Memory B cell (primary cell): ENCODE results near the gene TEX26.

Experiments used
- ATAC-seq: fragments of 150-1000 bp; cut with Tn5 transposase; 2 replicates; pipeline ENCODE4 v1.10.0; 2021; ENCODE audit warnings: low read depth, mild to moderate bottlenecking, moderate library complexity
- DNase-seq, 2 donors: peaks; one replicate each; pipeline ENCODE4 v3.0.0; 2022; ENCODE audit warnings: low spot score in 2 of 2
- H3K27ac Mint-ChIP-seq: one replicate; pipeline ENCODE4 v1.8.0; 2022; ENCODE audit warnings: mild to moderate bottlenecking, moderate library complexity, mixed read lengths
- H3K27me3 Mint-ChIP-seq: one replicate; pipeline ENCODE4 v1.8.0; 2022; ENCODE audit warnings: mixed read lengths
- H3K36me3 Mint-ChIP-seq: one replicate; pipeline ENCODE4 v1.8.0; 2022; ENCODE audit warnings: mild to moderate bottlenecking, mixed read lengths
- H3K4me1 Mint-ChIP-seq: one replicate; pipeline ENCODE4 v1.8.0; 2022; ENCODE audit warnings: mixed read lengths
- H3K4me3 Mint-ChIP-seq: one replicate; pipeline ENCODE4 v1.8.0; 2022; ENCODE audit warnings: mild to moderate bottlenecking, moderate library complexity, mixed read lengths
- H3K9me3 Mint-ChIP-seq: one replicate; pipeline ENCODE4 v1.8.0; 2022; ENCODE audit warnings: mixed read lengths

Gene TEX26

DNA sequence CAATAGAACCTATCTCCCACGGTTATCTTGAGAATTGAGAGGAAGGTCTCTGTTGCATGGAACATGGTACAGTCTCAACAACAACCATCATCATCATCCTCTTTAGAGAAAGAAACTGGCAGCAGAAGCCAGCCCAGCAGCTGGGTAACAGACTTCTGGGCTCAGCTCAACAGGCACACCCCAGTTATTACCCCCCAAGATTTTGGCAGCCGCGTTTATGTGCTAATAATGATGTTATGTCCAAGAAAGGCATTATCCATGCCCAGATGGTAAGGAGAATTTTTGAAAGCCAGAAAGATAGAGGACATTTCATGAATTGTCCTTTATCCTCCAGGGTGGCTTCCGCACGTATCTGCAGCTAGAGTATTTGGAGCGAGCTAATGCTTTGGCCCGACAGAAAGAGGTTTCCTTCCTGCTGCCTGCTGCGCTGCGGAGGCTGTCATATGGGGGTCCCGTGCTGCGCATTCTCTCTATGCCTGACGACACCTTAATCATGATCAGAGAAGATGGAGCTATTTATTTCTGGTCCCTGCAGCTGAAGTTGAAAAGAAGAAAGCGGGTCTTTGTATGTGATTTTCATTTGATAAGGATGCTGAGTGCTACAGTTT is 89.9 kb downstream of the TEX26 start:
- Mint-ChIP-seq H3K9me3 (no peaks in the 10 kb centered on the region), H3K27me3 (peaks cover 17% of the 10 kb centered on the region), H3K27ac (no peak overlapping the region), H3K36me3 (no peaks in the 10 kb centered on the region), H3K4me3 (no peak overlapping the region), H3K4me1 (no peaks in the 10 kb centered on the region)
- ATAC-seq (no peak), DNase-seq (no peak)

DNA sequence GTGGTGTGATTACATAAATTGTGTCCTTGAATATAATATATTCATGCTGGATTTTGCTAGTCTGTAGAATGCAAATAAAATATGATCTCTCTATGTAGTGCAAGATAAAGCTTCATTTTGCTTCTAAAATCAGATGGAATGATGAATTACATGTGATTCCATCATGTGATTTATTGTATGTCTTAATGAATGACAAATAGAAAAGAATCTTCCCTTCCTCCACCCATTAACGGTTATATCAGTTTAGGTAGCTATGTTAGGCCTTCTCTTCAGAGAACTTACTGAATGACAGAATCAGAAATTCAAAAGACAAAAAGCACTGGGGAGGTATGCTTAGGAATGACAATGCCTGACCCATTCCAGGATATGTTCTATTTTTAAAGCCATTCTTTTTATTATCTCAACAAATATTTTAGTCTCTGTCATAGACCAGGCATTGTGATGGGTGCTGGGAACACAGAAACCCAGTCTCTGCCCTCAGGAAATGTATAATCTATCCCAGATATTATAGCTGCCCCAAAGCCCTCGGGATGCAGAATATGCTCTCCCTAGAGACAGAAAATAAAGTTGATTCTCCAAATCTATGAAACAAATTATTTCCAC is 90.6 kb downstream of the TEX26 start:
- no peaks in the 10 kb centered on the region for H3K4me1 Mint-ChIP-seq
- H3K27me3 Mint-ChIP-seq, result peaks cover 16% of the 10 kb centered on the region
- no peaks in the 10 kb centered on the region for H3K9me3 Mint-ChIP-seq
- H3K4me3 Mint-ChIP-seq, result no peak overlapping the region
- no peak overlapping the region for H3K27ac Mint-ChIP-seq
- DNase-seq (no peak), ATAC-seq (no peak)
- H3K36me3 Mint-ChIP-seq, result no peaks in the 10 kb centered on the region
